Lower leg skin (tissue), 4 donors: Measurements from ENCODE around the gene TUBB1. TPM values are rescaled to one million over a fixed set of nuclear protein-coding genes. Genes with fewer than 3 reads are reported as not detected.

Experiments
- DNase-seq, 2 donors: peaks; one replicate each; pipeline ENCODE4 v3.0.0-alpha.2; 2019; ENCODE audit warnings: low spot score in 2 of 2
- H3K4me3 ChIP-seq: fragments of 200-600 bp; sonication (generic); 2 replicates; pipeline ENCODE4 v1.5.1; 2017; ENCODE audit warnings: mild to moderate bottlenecking, low read depth; ENCODE audit not compliant: poor library complexity, severe bottlenecking
- POLR2A ChIP-seq, 2 donors: fragments of 450-650 bp; IDR thresholded peaks; one replicate each; pipeline ENCODE4 v1.6.1; 2016 to 2017; ENCODE audit warnings: antibody characterized with exemption in 2 of 2, mild to moderate bottlenecking in 1 of 2, moderate library complexity in 1 of 2
- WGBS, 2 donors: methylation state at CpG; one replicate each; pipeline ENCODE4 v1.1.5; 2018; 5-methylcytosine and 5-hydroxymethylcytosine counted together
- intact Hi-C: fragments of 100-400 bp; cut with DNase I; formaldehyde crosslinking; loops from one replicate; pipeline ENCODE4 v1.15.0; 2023; ENCODE audit warnings: low total_unique reads
- total RNA-seq, 4 donors: library from RNA; depleted of rRNA; stranded (reverse); fragments of >200 nt; gene quantifications; one replicate each; pipeline ENCODE4 v1.1.0, GENCODE V29; 2016
- TF ChIP-seq, protein P1 (sequence below), 3 donors: fragments of 450-650 bp; IDR thresholded peaks; one replicate each; pipeline ENCODE4 v1.5.1; 2016; ENCODE audit warnings: antibody characterized with exemption in 3 of 3, mild to moderate bottlenecking in 3 of 3, moderate library complexity in 2 of 3

TUBB1 gene
- total RNA-seq, 4 donors from 2014 or later, result 0.04 TPM; not detected in 3

DNA sequence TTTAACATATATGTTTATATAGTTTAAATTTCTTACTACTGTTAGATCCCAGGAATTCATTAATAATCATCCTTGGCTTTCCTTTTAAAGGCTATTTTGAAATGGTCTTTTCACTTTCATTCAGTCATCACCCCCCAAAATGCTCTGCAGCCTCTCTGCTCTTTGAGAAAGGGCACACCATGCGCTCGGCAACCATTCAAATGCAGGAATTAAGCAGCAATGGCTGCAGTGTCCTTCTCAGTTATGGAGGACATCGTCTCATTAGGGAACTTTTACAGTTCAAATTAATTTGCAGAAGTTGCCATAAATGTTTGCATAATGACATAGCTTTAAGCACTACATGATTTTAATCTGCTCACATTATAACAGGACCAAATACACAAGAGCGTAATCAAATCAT is 6.3 kb downstream of the TUBB1 start:
- TF ChIP-seq POLR2A (IDR thresholded peaks at IDR 0.05), result no peak
- no peak overlapping the region for H3K4me3 ChIP-seq
- intact Hi-C loops, result no loop called here
- DNase-seq, result no peak
- WGBS, 2 donors, result 89 to 90% methylated on average over 4 of the region's 4 CpGs

DNA sequence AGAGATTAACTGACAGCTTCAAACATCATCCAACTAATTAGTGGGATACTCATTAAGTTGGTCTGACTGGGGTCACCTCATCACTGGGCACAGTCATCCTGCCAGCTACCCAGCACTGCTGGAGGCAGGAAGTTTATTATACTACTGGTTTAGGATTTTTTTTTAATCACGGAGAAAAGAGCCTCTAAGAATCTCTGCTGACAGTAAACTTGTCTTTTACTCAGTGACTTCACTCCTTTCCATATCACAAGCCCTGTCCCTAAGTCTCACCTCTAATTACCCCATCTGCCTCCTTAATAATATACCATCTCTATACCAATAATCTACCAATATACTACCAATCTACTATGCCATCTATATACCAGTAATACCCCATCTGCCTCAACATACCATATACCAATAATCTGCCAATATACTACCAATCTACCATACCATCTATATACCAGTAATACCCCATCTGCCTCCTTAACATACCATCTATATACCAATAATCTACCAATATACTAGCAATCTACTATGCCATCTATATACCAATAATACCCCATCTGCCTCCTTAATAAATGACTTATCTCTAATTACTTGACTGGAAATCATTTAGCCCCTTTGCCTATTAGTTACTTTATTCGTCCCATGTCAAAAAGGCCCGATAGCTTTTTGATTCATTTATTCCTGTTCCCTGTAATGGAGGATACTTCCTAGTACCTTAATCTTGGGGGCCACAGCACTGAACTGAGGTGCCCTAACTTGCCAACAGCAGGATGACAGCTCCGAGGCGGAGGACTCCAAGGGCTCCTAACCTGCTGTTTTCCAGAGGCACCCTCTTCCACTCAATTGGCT is 7.9 kb downstream of the TUBB1 start:
- intact Hi-C loops, result no loop called here
- WGBS, 2 donors, result 85 to 87% methylated on average over 5 of the region's 5 CpGs
- TF ChIP-seq, protein P1, sequence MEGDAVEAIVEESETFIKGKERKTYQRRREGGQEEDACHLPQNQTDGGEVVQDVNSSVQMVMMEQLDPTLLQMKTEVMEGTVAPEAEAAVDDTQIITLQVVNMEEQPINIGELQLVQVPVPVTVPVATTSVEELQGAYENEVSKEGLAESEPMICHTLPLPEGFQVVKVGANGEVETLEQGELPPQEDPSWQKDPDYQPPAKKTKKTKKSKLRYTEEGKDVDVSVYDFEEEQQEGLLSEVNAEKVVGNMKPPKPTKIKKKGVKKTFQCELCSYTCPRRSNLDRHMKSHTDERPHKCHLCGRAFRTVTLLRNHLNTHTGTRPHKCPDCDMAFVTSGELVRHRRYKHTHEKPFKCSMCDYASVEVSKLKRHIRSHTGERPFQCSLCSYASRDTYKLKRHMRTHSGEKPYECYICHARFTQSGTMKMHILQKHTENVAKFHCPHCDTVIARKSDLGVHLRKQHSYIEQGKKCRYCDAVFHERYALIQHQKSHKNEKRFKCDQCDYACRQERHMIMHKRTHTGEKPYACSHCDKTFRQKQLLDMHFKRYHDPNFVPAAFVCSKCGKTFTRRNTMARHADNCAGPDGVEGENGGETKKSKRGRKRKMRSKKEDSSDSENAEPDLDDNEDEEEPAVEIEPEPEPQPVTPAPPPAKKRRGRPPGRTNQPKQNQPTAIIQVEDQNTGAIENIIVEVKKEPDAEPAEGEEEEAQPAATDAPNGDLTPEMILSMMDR (IDR thresholded peaks at IDR 0.05), result no peak
- TF ChIP-seq POLR2A (IDR thresholded peaks at IDR 0.05), result no peak

DNA sequence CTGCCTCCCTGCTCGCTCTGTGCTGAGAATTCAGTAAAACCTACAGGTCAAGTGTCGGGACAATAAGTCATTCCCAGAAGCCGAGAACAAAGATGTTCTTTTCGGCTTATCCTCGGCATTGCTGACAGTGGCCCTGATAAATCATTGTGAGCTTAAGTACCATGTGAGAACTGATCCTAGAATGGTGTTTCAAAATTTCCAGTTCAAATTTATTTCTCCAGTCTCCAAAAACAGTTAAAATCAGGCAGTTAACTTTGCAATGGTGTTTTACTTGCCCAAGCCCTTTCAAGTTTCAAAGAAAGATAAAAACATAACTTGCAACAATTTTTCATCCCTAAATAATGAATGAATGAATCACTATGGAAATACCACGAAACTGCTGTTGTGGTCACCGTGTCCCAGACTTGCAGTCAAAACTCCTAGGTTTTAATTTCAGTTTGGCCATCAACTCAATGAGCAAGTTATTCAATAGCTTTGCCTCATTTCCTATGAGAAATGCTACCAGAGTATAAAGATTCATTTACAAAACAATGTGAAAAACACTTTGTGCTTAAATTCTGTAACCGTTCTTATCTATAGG is 8.6 kb downstream of the TUBB1 start:
- DNase-seq, result no peak
- intact Hi-C loops, result no loop called here
- no peak for TF ChIP-seq POLR2A (IDR thresholded peaks at IDR 0.05)
- TF ChIP-seq, protein P1 (IDR thresholded peaks at IDR 0.05), result no peak
- 81 to 83% methylated on average over 8 of the region's 8 CpGs for WGBS, 2 donors
- H3K4me3 ChIP-seq, result no peak overlapping the region

More for the DNA sequence above, 7.9 kb downstream of the TUBB1 start:
- H3K4me3 ChIP-seq, result no peak overlapping the region
- no peak for DNase-seq

DNA sequence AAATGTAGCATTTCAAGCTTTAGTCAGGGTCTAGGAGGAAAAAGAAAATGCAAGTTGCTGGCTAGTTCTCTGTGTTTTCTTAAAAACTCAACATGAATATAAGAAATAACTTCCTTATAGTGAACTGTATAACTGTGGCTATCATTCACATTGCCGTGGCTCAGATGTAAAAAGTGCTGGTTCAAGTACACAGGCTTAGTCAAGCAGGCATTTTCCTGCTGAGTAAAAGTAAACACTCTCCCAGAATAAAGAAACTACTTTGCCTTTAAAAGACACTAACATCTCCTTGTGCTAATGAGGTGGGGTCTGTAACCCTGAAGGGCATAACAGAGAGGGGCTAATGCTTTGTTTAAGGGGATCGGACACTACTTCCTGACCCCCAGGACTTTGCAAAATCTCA is 9.6 kb downstream of the TUBB1 start:
- H3K4me3 ChIP-seq, result no peak overlapping the region
- WGBS, 2 donors, result 63 to 67% methylated on average over 2 of the region's 2 CpGs
- no peak for DNase-seq
- TF ChIP-seq POLR2A (IDR thresholded peaks at IDR 0.05), result no peak
- TF ChIP-seq, protein P1 (IDR thresholded peaks at IDR 0.05), result no peak
- intact Hi-C loops, result no loop called here

DNA sequence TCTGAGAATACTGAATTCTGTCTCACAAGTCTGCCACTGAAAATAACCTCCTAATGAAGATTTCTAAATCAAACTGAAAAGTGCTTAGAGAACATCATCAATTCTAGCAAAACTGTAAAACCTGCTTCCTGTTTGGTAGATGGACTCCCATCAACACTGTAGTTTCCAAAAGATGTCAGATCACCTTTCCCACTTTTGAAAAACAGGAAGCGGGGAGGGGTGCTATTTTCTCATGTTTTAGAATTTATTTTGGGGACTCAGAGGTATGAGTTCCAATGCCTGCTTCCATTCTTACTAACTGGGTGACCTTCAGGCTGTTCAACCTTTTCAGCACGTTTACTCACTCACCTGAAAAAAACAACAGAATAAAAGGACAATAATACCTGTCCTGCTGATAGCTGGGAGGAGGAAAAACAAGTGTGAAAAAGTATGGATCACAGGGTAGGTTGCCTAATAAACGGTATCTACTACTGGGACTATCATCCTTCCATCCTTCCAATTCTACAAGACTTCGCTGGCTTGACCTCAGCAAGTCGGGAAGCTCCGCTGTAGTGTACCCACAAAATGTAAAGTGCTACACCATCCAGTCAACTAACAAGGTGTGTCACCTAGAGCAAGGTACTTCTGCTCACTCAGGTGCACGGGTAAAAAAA is 11.8 kb downstream of the TUBB1 start:
- TF ChIP-seq, protein P1 (IDR thresholded peaks at IDR 0.05), result no peak
- no peak for TF ChIP-seq POLR2A (IDR thresholded peaks at IDR 0.05)
- WGBS, 2 donors, result 67 to 72% methylated on average over 7 of the region's 7 CpGs
- intact Hi-C loops, result no loop called here
- H3K4me3 ChIP-seq, result no peak overlapping the region
- DNase-seq, result no peak

DNA sequence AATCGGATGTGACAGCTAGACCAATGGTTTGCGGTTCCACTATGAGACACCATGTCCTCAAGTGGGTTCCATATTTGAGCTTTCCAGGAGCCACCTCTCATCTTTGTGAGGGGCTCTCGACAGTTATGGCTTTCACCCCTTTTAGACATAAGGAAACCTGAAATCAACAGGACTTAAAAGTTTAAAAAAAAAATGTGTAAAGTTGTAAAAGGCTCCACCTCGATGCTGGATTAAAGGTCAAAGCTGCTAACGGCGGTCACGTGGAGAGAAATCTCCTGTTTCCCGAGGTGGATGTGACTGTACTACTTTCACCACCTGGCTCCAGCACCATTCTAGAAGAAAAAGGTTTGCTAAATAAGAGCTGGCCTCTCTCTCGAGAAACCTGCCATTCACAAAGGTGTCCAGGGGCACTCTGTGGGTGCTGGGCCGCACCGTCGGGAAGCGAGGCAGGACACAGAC is 12.4 kb downstream of the TUBB1 start:
- intact Hi-C loops, result no loop called here
- H3K4me3 ChIP-seq, result peak overlapping the region; percentile 80
- no peak for DNase-seq
- TF ChIP-seq, protein P1 (IDR thresholded peaks at IDR 0.05), result no peak
- TF ChIP-seq POLR2A (IDR thresholded peaks at IDR 0.05), result no peak
- 17 to 19% methylated on average over 12 to 13 of the region's 13 CpGs for WGBS, 2 donors
